ENCODE measurements around the gene MOCOS. TPM values are rescaled to one million over a fixed set of nuclear protein-coding genes. Genes with fewer than 3 reads are reported as not detected.

Gene MOCOS
- total and polyA plus RNA-seq, 10 donors, result 0.13 to 2.7 (median 0.53) TPM

DNA sequence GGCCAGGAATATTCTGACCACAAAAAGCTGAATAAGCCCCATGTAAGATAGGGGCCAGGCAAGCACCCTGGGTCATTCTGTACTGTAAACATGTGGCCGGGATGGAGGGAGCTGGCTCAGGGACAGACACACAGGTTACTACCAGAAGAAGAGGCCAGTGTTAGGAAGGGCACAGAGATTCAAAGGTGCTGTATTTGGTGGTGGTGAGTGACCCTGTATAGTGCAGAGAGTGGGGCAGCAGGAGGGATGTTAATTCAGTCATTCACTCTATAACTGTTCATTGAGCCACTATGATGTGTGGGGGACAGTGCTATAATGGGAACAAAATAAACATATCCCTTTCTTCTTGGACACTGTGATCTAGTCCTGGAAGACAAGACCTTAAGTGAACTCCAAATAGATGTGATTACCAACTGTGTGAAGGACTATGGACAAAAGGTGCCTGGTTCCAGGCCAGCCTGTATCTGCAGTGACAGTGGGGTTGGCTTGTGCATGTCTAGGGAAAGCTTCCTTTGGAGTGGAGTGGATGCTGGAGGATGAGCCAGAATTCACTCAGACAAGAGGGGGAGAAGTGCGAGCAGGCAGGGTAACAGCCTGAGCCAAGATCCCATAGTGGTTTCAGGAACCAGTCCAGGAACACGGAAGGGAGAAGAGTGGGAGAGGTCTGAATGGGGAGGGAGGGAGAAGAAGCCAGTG lies 8.3 kb downstream of the MOCOS start:
- peak; percentile 27 for DNase-seq
- no peak overlapping the region for H3K4me3 ChIP-seq
- no peak overlapping the region for H3K27ac ChIP-seq
- intact Hi-C loops (cut with DNase I; ENCODE audit: low total_unique reads), result no loop called here
- H3K36me3 ChIP-seq, result no peaks in the 10 kb centered on the region
- WGBS, 5 donors, result 70 to 83% (median 78%) methylated on average over 3 of the region's 3 CpGs
- TF ChIP-seq POLR2AphosphoS5 (IDR thresholded peaks at IDR 0.05) (peak in 1 of 3 donors; percentile 29), POLR2A (IDR thresholded peaks at IDR 0.05) (no peak)
- H3K27me3 ChIP-seq (replicated peaks in 1 of 7), result no peaks in the 10 kb centered on the region
- no peaks in the 10 kb centered on the region for H3K9me3 ChIP-seq
- H3K4me1 ChIP-seq, result no peaks in the 10 kb centered on the region

DNA sequence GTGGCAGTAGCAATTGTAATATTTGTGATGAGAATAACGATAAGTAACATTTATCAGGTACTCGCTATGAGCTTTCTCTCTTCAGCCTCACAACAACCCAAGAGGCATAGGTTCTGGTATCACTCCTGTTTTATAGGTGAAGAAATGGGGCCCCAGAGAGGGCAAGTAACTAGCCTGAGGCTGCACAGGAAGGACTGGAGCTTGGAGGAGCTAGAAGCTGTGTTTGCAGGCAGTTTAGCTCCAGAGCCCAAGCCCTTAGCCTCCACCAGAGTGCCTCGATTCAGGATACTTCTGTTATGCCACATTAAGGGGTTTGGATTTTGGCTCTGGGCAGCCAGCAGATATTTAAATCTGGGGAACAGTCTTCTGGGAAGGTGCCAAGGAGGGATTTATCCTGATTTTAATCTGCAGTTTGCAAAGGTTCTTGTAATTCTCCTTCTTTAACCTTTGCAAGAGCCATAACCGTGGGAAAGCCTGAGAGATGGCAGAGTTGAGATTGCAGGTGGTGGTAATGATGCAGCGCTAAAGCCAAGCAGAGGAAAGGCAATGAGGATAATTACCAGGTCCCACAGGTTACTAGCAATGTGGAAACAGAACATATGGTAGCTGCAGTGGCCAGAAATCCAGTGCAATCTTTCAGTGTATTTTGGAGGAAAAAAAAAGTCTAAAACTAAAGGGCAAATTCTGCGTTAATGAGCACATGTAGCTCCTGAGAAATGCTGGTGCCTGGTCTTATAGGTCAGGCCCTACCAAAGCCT lies 9.1 kb downstream of the MOCOS start:
- no peak for DNase-seq
- Histone ChIP-seq H3K9me3 (no peaks in the 10 kb centered on the region), H3K4me1 (no peaks in the 10 kb centered on the region), H3K27ac (no peak overlapping the region), H3K36me3 (no peaks in the 10 kb centered on the region), H3K4me3 (no peak overlapping the region), H3K27me3 (replicated peaks in 1 of 7) (no peaks in the 10 kb centered on the region)
- TF ChIP-seq POLR2A (IDR thresholded peaks at IDR 0.05) (no peak), POLR2AphosphoS5 (IDR thresholded peaks at IDR 0.05) (no peak)
- TF ChIP-seq, protein P1, sequence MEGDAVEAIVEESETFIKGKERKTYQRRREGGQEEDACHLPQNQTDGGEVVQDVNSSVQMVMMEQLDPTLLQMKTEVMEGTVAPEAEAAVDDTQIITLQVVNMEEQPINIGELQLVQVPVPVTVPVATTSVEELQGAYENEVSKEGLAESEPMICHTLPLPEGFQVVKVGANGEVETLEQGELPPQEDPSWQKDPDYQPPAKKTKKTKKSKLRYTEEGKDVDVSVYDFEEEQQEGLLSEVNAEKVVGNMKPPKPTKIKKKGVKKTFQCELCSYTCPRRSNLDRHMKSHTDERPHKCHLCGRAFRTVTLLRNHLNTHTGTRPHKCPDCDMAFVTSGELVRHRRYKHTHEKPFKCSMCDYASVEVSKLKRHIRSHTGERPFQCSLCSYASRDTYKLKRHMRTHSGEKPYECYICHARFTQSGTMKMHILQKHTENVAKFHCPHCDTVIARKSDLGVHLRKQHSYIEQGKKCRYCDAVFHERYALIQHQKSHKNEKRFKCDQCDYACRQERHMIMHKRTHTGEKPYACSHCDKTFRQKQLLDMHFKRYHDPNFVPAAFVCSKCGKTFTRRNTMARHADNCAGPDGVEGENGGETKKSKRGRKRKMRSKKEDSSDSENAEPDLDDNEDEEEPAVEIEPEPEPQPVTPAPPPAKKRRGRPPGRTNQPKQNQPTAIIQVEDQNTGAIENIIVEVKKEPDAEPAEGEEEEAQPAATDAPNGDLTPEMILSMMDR (IDR thresholded peaks at IDR 0.05 in 8 of 11, conservative IDR thresholded peaks at IDR 0.05 in 3 of 11), result no peak
- WGBS, 5 donors, result 80 to 91% (median 89%) methylated on average over 6 of the region's 6 CpGs
- intact Hi-C loops (cut with DNase I; ENCODE audit: low total_unique reads), result no loop called here

DNA sequence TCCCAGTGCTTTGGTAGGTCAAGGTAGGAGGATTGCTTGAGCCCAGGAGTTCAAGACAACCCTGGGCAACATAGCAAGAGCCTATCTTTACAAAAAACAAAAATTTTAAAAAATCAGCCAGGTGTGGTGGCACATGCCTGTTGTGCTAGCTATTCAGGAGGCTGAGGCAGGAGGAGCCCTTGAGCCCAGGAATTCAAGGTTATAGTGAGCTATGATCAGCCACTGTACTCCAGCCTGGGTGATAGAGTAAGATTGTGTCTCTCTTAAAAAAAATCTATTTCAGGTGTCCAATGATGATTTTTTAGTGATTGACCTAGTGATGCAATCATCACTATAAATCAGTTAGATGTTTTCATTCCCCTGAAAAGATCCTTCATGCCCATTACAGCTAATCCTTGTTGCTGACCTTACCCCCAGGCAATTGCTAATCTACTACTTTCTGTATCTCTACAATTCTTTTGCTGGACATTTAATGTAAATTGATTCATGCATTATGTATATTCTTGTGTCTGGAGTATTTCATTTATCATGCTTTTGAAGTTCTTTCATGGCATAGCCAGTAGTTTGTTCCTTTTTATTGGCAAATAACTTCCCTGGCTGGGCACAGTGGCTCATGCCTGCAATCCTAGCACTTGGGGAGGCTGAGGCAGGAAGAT lies 10.3 kb downstream of the MOCOS start:
- no peaks in the 10 kb centered on the region for H3K27me3 ChIP-seq (replicated peaks in 1 of 7)
- no peaks in the 10 kb centered on the region for H3K9me3 ChIP-seq
- intact Hi-C loops (cut with DNase I; ENCODE audit: low total_unique reads), result no loop called here
- DNase-seq, result no peak
- H3K4me3 ChIP-seq, result no peak overlapping the region
- no peak overlapping the region for H3K27ac ChIP-seq
- H3K4me1 ChIP-seq, result no peaks in the 10 kb centered on the region
- no peaks in the 10 kb centered on the region for H3K36me3 ChIP-seq
- no peak for TF ChIP-seq POLR2A (IDR thresholded peaks at IDR 0.05)
- TF ChIP-seq POLR2AphosphoS5 (IDR thresholded peaks at IDR 0.05), result no peak
- TF ChIP-seq, protein P1 (IDR thresholded peaks at IDR 0.05 in 8 of 11, conservative IDR thresholded peaks at IDR 0.05 in 3 of 11), result no peak

DNA sequence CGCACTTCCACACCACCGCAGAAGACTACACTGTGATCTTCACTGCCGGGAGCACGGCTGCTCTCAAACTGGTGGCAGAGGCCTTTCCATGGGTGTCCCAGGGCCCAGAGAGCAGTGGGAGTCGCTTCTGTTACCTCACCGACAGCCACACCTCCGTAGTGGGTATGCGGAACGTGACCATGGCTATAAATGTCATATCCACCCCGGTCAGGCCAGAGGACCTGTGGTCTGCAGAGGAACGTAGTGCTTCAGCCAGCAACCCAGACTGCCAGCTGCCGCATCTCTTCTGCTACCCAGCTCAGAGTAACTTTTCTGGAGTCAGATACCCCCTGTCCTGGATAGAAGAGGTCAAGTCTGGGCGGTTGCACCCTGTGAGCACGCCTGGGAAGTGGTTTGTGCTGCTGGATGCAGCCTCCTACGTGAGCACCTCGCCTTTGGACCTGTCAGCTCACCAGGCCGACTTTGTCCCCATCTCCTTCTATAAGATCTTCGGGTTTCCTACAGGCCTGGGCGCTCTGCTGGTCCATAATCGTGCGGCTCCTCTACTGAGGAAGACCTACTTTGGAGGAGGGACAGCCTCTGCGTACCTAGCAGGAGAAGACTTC lies 12.5 kb downstream of the MOCOS start:
- Histone ChIP-seq H3K27me3 (replicated peaks in 1 of 7) (no peaks in the 10 kb centered on the region), H3K36me3 (no peaks in the 10 kb centered on the region), H3K4me1 (no peaks in the 10 kb centered on the region), H3K27ac (no peak overlapping the region), H3K4me3 (no peak overlapping the region), H3K9me3 (no peaks in the 10 kb centered on the region)
- TF ChIP-seq POLR2AphosphoS5 (IDR thresholded peaks at IDR 0.05) (no peak), POLR2A (IDR thresholded peaks at IDR 0.05) (no peak)
- TF ChIP-seq, protein P1 (IDR thresholded peaks at IDR 0.05 in 8 of 11, conservative IDR thresholded peaks at IDR 0.05 in 3 of 11), result no peak
- intact Hi-C loops (cut with DNase I; ENCODE audit: low total_unique reads), result no loop called here
- 84 to 93% (median 87%) methylated on average over 16 to 22 of the region's 22 CpGs for WGBS, 5 donors
- no peak for DNase-seq
